ENCODE data around the gene FIGNL2. TPM values are rescaled to one million over a fixed set of nuclear protein-coding genes. Genes with fewer than 3 reads are reported as not detected.
"Not testable (repeated sequence)": the region's sequence is repeated elsewhere in the genome, so short reads cannot be mapped to it uniquely, and the experiment has no call there.

FIGNL2 gene
- total RNA-seq, 1 donor from 2014 or later = 0.72 TPM

GRCh38 chr12:51836041-51836826 is 12.3 kb downstream of the FIGNL2 start:
- no peak for DNase-seq

GRCh38 chr12:51834411-51834810 is 14.1 kb downstream of the FIGNL2 start:
- DNase-seq = no peak

- no peak for DNase-seq
Measured at GRCh38 chr12:51833448-51834227, 14.9 kb downstream of the FIGNL2 start.

DNA sequence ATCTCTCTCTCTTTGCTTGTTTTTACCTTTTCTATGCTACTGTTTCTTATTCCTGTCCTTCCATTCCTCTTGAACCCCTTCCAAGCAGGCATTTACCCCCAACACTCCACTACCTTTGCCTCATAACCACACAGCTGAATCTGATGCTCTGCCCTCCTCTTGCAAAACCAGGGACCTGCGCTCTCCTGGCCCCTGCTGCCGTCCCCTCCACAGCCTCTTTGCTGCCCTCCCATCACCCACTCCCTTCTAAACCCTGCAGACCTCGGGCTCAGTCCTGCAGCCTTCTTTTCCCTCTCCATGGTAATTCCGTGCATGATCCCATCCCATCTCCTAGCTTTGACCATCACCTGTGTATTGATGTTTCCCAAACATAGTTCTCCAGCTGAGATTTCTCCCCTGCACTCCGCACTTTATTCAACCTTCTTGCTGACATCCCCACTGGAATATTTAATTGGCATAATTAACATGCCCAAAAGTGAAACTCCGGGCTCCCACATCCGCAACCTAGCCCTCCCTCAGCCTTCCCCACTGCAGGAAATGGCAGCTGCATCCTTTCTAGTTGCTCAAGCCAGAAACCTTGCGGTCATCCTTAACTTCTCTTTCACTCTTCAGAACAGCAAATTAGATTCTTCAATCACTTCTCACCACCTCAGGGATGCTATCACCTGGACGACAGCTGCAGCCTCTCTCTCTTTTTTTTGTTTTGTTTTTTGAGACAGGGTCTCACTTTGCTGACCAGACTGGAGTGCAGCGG is 16.0 kb downstream of the FIGNL2 start:
- DNase-seq = no peak

- not testable (repeated sequence) for DNase-seq
Measured at GRCh38 chr12:51831817-51832216, 16.7 kb downstream of the FIGNL2 start.

GRCh38 chr12:51829641-51830040 is 18.9 kb downstream of the FIGNL2 start:
- DNase-seq = no peak

DNA sequence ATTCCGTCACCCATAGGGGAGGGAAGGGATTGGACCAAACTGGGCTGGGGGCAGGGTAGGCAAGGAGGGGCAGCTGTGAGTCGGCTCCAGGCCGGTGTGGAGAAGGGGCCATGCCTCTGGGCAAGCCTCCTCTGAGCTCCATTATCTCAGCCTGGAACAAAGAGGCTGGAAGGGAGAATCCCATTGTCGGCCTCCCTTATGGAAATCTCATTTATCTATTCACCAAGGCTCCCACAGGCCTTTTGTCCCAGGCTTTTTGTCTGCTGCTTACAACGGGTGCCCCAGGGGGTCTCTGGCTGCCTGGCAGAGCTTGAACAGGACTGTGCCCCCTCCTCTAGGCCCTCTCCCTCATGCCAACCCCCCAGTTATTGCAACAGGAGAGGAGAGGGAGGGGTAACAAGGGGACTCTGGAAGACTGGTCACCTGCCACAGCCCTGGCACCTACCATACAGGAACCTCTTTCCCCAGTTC is 19.5 kb downstream of the FIGNL2 start:
- DNase-seq = no peak

GRCh38 chr12:51827925-51828818 is 20.3 kb downstream of the FIGNL2 start:
- no peak for DNase-seq

GRCh38 chr12:51826881-51827280 is 21.6 kb downstream of the FIGNL2 start:
- no peak for DNase-seq

DNA sequence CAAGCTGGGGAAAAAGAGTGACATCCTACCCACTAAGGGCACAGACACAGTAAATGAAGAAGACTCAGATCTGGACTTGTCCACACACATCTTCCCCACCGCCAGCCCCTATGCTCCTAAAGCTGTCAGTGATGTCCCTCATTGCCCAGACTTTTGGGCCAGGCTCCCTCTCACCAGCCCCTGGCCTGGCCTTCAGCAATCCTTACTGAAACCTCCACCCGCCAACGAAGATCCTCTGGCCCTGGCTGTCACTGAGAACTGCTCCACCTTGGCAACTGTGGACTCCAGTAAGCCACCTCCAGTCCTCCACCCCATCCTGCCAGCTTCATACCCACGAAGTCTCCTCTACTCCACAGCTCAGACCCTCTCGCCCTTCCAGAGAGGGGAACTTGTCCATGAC is 23.3 kb downstream of the FIGNL2 start:
- no peak for DNase-seq

DNA sequence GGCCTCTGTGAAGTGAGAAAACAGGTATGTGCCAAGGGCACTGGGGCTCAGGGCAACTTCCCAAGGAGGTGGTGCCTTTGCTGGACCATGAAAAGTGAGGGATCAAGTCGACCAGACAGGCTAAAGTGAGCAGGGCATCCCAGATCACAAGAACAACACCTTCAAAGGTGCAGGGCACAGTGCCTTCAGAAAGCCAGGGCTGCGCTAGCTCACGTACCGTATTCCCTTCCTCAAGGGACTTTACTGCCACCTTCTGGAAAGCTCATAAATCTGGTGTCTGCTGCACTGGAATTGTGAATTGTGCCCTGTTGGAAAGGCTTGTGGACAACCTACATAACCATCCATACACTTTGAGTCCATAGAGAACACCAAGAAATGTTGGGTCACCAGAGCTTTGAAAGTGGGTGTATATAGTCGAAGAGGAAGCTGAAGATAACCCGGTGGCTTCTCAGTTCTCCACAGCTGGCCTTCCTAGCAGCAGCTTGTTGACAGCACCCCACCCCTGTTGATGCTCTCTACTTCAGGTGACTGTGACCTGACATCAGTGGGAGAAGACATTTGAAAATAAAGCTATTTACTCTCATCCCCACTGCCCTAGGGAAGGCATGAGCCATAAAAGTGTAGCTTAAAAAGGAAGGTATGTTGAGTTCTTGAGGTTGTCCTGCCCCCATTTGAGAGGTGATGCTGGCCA is 24.5 kb downstream of the FIGNL2 start:
- DNase-seq = peak; percentile 71

DNA sequence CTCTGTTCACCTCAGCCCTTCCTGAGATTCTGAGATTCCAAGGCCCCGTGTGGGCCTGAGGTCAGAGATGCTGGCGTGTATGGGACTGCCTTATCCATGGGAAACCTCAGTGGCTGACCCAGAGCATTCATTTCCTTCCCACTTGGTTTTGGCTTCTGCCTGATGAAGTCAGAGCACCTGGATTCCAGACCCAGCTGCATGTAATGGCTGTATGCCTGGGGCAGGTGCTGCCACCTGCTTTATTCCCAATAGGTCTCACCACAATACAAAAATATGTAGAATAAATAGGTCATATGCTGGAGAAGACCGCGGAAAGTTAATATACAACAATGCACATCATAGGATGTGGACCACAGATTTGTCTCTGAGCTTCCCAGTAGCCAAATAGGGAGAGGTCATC is 25.6 kb downstream of the FIGNL2 start:
- DNase-seq = no peak

GRCh38 chr12:51822261-51822616 is 26.3 kb downstream of the FIGNL2 start:
- DNase-seq = no peak

- no peak for DNase-seq
Measured at GRCh38 chr12:51821440-51822260, 26.9 kb downstream of the FIGNL2 start.

DNA sequence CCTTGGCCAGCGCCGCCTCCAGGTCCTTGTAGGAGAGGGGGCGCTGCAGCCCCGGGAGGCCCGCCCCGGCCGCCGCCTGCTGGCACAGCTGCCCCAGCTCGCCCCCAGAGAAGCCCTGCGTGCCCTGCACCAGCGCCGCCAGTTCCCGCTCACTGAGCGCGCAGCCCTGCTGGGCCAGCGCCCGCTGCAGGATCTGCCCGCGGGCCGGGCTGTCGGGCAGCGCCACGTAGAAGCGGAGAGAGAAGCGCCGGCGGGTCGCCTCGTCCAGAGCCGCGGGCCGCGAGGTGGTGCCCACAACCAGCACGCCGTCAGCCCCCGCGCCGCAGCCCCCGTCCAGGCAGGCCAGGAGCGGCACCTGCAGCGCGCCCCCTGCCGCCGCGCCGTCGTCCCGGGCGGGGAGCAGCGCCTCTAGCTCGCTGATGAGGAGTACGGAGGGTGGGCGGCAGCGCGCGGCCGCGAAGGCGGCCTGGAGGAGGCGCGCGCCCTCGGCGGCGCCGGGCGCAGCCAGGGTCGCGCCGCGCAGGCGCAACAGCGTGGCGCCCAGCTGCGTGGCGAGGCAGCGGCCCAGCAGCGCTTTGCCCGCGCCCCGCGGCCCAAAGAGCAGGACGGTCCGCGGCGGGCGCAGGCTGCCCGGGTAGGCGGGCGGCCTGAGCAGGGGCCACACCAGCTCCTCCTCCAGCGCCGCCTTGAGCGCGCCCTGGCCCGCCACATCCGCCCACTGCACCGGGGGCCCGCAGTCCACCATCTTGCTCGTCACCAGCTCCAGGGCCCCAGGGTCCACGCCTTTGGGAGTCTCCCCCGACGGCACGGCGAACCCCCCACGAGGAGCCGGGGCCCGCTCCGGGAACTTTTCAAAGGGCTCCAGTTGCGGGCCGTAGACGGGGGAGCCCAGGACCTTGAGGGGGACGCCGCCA is 27.7 kb downstream of the FIGNL2 start:
- DNase-seq = peak; percentile 83

DNA sequence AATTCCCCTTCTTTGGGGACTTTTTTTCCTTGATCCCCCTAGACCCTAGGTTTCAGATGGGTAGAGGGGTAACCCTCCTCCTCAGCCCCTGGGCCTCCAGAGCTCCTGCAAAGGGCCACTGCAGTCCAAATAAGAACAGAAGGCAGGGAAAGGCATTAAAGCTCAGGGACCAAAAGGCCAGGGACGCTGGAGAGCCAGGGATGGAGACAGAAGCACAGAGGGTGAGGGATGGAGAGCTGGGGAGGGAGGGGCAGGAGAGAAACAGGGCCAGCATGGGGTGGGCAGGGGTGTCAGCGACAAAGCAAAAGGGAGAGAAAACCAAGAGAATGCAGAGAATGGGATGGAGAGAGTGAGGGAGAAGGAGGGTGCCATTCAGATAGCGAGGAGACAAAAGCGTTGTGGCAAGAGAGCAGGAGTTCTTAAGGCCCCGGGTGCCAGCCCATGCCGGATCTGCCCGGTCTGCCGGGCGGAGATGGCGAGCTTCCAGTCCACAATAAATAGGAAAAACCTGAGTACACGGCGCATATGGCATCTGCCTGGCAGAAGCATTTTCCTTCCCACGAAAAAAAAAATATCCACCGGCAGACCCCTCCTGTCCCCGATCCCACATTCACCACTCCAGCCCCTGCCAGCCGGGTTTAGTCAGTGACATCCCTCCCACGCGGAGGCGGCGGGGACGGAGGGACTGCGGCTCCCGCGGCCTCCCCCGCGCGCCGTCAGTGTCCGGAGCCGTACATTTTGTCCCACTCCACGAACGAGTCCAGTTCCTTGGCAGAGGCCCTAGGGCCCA is 28.6 kb downstream of the FIGNL2 start:
- DNase-seq = no peak

DNA sequence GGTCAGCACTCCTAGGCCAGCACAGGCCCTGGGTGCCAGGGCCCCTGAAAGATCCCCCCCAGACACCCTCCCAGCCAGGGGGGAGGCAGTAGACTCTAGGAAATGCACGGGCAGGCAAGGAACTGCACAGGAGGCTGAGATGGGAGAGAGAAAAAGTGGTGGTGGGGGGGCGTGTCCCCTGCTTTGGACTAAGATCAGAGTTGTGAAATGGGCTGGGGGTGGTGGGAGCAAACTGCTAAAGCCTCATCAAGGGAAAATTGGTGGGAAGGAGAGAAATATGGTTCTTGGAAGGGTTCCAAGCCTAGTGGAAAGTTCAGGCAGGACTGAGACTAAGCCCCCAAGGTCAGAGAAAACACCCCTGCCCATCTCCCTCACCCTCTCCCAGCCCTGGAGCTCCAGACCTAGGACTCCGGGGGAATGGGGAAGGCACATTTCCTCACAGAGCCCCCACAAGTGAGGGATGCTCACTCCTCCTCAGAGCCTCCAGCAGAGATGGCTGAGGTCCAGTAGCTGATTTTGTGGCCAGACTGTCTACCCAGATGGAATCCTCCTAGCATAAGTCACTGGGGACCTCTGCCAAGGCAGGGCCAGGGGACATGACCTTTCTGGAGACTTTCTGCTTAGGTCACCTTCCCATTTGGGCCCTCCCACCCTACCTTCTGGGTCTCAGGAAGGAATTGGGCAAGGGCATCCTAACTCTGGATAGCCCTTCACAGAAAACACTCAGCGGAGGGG is 29.8 kb downstream of the FIGNL2 start:
- no peak for DNase-seq

DNA sequence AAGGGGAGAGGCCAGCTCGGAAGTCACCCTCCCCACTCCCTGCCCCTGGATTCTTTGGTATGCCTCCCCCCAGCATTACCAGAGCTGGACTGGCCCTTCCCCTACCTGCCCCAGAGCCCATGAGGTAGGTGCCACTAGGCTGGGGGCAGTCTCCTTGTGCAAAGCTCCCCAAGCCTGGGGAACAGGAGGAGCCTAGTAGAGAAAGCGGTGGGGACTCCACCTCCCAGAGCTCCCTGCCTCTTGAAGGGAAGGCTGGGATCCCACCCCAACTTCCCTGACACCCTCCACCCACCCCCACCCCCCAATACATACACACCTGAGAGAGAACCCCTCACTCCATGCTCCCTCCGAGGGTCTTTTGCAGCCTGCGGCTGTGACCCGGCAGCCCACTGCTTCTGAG is 30.4 kb downstream of the FIGNL2 start:
- DNase-seq = no peak

Measured in tongue (tissue), 2 donors.